RPMI7951 (cell line): ENCODE measurements around the gene NR2C2AP. TPM values are rescaled to one million over a fixed set of nuclear protein-coding genes. Genes with fewer than 3 reads are reported as not detected.

Source experiments
- DNase-seq: peaks from one replicate; pipeline ENCODE4 v3.0.0-alpha.2; 2012; ENCODE audit warnings: low read depth
- total RNA-seq: library from RNA; depleted of rRNA; stranded (reverse); fragments of >200 nt; shearing (Covaris generic); gene quantifications from 2 replicates; pipeline ENCODE4 v1.2.3, GENCODE V29; 2014; rRNA removed

Gene NR2C2AP
- total RNA-seq, 1 experiment from 2014 or later, result 20.4 TPM

DNA sequence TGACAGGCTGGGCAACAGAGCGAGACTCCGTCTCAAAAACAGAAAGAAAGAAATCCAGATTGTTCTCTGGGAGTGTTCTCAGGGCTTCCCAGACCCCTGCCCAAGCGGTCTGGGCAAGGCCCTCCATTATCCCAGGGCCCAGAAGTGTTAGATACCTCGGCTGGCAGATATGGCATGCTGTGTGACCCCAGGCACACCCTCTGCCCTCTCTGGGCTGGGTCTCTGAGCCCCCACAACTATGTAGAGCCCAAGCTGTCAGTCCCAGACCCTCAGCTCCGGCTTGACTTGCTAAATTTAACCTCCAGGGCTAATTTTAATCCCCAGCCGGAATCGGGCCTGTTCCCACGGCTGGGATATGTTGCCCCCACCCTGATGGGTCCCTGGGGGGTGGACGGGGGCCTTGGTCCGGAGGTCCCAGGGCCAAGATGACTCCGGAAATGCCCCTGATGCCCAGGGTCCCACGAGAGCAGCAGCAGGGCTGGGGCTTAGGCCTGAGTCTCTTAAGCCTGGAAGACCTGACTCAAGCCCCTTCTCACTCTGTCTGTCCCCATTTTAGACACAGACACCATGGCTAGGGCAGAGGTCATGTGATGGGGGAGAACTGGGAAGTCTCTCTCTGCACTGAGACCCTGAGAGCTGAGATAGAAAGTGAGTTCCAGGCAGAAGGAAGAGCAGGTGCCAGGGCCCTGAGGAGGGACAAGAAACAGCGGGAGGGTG is 50.4 kb downstream of the NR2C2AP start:
- no peak for DNase-seq

DNA sequence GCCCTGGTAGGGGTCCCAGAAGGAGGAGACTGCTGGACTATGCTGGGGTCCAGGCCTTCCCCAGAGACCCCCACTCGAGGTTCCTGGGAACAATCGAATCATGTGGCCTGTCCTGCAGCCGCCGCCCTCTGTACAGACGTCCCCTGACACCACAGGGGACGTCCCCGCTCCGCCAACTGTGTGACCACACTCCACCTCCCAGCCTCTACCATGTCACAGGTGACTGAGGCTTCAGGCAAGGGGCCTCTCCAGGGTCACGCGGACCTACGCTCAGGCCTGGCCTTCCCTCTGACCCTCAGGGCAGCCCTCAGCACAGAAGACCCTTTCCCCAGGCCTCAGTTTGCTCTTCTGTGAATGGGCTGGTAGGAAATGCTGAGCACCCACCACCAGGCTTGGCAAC is 51.8 kb downstream of the NR2C2AP start:
- DNase-seq, result no peak

Other genes starting within 250 kb of the NR2C2AP start
- 34.2 and 35.4 TPM in 2 replicates for gene SUGP2, start 169.9 kb downstream of the NR2C2AP start, total RNA-seq
- gene ARMC6, start 169.8 kb downstream of the NR2C2AP start, total RNA-seq, result 46.2 and 54.1 TPM in 2 replicates
- 5.9 and 6.2 TPM in 2 replicates for gene SLC25A42, start 139.4 kb downstream of the NR2C2AP start, total RNA-seq
- 17.0 and 18.5 TPM in 2 replicates for gene TMEM161A, start 64.9 kb downstream of the NR2C2AP start, total RNA-seq
- not detected in 2 replicates for gene MEF2B, start 33.2 kb downstream of the NR2C2AP start, total RNA-seq
- gene BORCS8, start 11.3 kb downstream of the NR2C2AP start, total RNA-seq, result 10.3 and 18.4 TPM in 2 replicates
- gene RFXANK, start 11.2 kb downstream of the NR2C2AP start, total RNA-seq, result 91.3 and 108 TPM in 2 replicates
- gene NCAN, start 8.5 kb upstream of the NR2C2AP start, total RNA-seq, result 0.12 TPM in 1 of 2 replicates, not detected in the other
- gene TM6SF2, start 69.9 kb upstream of the NR2C2AP start, total RNA-seq, result 0.29 TPM in 1 of 2 replicates, not detected in the other
- gene SUGP1, start 117.1 kb upstream of the NR2C2AP start, total RNA-seq, result 11.7 and 29.3 TPM in 2 replicates
- 15.6 and 22.6 TPM in 2 replicates for gene MAU2, start 117.4 kb upstream of the NR2C2AP start, total RNA-seq
- gene GATAD2A, start 202.3 kb upstream of the NR2C2AP start, total RNA-seq, result 21.9 and 23.9 TPM in 2 replicates